ENCODE data around the gene NUP62.
A peak's percentile ranks its signal among the peaks of the same experiment; 100 is the strongest.

Gene NUP62

DNA sequence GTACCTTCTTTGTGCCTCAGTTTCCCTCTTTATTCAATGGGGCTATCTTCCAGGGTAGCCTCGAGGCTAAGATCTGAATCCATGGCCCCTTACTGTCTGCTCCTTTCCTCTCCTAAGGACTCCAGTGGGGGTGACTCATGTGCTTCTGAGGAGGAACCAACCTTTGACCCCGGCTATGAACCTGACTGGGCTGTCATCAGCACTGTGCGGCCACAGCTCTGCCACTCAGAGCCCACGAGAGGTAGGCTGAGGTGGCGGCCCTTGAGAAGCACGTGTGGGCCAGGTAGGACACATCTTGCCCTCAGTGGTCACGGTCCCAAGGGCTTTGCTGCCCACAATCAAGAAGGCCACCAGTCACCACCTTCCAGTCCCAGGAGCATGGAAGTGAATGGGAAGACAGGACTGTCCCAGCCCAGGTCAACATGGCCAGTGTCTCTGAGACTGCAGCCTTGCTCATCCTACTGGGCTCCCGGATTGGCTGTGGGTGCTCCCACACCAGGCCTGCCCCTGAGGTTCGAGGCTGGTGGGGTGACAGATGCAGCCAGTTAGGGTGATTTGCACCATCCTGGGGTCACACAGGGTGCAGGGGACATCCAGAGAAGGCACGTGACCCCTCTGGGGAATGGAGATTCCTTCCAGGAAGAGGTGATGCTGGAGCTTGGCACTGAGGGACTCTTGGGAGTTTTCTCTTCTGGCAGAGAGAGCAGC is 49.0 kb downstream of the NUP62 start:
- no peak for DNase-seq (ENCODE audit: low read depth in 2 of 2)

DNA sequence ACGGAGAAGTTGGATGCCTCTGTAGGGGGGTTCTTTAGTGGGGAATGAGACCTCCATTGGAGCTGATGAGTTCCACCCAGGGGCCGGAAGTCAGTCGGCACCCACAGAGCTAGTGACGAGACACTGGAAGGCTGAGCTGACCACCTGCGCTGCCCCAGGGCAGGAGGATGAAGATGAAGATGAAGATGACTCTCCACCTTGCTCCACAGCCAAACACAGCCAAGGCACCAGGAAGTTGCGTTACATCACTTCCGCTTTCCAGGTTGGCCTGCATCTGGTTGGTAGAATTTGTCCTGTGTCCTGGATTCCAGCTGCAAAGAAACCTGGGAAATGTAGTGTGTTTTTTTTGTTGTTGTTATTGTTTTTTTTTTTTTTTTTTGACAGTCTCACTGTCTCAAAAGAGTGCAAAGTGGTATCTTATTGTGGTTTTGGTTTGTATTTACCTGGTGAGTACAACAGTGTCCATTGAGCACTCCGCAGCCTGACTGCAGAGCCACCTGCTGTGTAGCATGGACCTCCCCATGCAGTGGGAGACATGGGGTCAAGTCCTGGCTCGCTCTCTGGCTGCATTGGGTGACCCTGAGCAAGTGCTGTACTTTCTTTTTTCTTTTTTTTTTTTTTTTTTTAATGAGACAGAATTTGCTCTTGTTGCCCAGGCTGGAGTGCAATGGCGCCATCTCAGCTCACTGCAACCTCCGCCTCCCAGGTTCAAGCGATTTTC is 49.9 kb downstream of the NUP62 start:
- no peak for DNase-seq (ENCODE audit: low read depth in 2 of 2)

DNA sequence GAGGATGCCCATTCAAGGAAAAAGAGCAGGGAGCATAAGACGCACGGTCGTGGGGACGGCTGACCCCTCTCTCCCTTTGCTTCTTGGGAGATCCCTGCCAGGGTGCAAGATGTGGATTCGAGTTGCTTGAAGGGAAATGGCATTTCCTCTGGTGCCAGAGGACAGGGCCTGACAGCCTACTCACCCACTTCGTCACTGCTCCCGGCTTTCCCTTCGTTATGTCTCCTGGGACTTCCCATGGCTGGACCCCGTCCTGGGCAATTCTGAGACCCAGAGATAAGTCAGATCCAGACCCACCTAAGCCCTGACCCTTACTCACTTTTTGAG is 50.6 kb downstream of the NUP62 start:
- DNase-seq (ENCODE audit: low read depth in 2 of 2) = no peak

DNA sequence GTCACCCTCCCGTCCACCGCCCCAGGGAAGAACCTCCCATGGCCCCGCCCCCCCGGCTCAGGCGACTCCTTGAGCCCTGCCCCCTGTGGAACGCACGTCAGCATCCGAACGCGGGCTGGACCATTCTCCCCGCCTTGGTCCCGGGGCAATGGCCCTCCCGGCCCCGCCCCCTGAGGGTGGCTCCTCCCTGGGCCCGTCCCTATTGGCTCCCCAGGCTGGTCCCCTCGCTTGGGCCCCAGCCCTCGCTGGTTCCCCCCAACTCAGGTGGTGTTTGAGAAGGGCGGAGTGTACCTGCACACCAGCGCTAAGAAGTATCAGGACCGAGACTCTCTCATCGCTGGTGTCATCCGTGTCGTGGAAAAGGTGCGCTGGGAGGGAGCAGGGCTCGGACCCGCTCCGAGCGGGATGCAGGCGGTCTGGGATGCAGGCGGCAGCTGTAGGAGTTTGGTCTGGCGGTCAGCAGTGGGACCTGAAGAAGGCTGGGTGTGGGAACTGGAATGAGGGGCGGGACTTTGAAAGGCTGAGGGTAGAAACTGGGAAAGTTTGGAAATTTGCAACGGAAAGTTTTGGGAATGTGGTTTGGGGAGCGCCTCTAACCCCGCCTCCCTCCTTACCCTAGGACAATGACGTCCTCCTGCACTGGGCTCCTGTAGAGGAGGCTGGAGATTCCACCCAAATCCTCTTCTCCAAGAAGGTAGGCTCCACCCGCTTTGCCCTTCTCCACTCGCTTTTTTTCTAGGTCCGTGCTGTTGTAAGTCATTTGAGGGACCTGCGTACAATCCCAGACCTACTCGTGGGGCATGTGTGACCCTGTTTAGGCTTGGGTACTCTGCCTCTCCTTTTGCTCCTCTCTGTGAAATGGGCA is 51.2 kb downstream of the NUP62 start:
- peak; percentile 95 to 97 for DNase-seq (ENCODE audit: low read depth in 2 of 2)

DNA sequence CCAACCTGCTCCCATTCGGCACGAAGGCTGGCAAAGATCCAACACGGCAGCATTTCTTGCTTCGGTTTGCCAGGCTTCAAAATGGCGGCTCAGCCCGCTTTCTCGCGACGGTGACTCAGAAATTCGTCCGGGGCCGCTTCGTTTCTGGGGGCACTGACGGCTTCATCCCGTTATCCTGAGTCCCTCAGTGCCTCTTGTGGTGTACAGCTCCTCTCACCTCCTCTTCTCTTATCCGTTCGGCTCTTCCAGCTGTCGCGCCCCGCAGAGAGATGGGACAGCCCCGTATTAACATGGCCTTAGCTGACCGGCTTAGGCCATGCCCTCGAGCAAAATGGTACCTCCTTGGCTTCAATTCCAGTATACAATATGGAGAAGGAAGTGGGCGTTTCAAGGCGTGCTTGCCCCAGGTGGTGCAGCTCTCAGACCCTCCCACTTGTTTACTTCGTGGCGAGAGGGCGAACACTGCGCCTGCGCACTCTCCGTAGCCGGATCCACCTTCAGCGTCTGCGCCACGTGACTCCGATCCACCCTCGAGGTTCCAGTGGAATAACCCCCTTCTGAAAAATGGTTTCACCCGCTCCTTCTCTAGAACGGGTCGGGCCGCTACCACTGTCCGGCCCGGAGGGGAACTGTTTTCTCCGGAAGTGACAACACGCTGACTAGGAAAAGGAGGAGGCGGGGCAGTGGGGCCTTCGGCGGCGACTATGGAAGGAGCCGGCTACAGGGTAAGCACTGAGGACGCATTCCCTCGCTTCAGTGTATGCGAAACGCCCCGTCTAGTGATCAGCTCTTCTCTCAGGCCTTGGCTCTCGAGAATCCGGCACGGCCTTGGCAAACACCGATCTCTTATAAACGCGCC is 52.1 kb downstream of the NUP62 start, which contains the start of the genes AKT1S1 and TBC1D17:
Gene AKT1S1 (minus strand): TSS at position 336 of the 859 bp plus-strand sequence. CDS start 4,060 bp downstream, outside the sequence.
Gene TBC1D17 (plus strand): TSS at position 683 of the 859 bp plus-strand sequence. CDS start 22 bp downstream, at position 705.
- DNase-seq (ENCODE audit: low read depth in 2 of 2) = peak; percentile 98

DNA sequence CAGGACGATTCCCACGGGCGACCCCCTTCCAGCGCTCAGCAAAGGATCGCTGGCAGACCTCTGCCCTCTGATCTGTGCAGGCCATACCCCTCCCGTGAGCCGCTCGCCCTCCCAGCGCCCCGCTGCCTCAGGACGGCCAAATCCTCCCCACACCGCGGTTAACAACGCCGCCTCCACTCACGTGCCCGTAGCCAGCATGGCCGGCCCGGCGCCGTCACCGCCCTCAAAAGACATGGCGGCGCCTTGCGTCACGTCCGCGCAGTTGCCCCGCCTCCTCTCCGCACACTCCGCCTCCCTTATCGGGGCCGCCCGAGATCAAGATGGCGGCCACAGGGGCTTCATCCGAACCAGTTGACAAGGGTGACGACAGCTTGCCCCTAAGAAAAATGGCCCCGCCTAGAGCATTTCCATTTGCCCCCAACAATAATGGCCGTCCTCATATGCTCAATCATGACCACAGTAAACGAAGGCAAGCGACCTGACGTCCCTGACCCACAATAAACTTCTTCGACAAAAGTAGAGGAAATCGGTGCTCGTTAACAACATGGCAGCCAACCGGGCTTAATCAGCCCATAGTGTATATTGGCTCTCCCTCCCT is 52.8 kb downstream of the NUP62 start:
- DNase-seq (ENCODE audit: low read depth in 2 of 2) = peak; percentile 95 to 96

DNA sequence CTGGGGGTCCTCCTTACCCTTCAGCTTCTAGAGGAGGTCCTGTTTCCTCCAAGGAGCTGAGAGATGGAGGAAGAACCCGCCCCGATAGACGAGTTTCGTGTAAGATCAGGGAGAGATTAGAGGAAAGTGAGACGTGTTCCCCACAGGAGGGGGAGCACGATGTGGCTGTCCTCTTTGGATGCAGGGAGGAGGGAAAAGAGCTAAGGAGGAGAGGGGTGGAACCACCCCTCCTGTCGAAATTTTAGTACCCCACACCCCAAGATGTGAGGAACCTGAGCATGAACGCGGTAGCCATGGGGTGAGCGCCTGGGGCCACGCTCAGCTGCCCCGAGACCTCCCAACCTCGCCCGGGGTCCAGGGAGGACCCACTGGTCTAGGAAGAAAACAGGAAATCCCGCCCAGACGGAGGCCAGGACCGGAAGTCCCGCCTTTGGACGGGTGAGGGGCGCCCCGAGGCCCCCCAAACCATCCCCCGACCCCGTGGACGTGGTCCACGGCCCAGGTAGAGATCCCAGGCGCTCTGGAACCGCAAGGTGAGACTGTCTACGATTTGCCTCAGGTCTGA is 53.4 kb downstream of the NUP62 start:
- peak in 1 of 2 donors; percentile 47 for DNase-seq (ENCODE audit: low read depth in 2 of 2)

DNA sequence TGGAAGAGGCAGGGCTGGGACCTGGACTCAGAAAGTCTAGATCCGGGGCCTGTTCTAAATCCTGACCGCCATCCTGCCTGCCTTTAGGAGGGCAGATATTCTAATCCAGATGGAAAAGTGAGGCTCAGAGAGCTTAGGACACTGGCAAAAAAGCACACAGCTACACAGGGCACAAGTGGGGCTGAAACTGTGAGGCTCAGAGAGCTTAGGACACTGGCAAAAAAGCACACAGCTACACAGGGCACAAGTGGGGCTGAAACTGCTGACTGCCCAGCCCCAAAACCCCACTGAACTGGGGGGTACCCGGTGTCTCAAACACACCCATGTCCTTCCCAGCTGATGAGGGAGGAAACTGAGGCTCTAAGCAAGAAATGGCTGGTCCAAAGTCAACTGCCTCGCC is 54.1 kb downstream of the NUP62 start:
- DNase-seq (ENCODE audit: low read depth in 2 of 2) = no peak

DNA sequence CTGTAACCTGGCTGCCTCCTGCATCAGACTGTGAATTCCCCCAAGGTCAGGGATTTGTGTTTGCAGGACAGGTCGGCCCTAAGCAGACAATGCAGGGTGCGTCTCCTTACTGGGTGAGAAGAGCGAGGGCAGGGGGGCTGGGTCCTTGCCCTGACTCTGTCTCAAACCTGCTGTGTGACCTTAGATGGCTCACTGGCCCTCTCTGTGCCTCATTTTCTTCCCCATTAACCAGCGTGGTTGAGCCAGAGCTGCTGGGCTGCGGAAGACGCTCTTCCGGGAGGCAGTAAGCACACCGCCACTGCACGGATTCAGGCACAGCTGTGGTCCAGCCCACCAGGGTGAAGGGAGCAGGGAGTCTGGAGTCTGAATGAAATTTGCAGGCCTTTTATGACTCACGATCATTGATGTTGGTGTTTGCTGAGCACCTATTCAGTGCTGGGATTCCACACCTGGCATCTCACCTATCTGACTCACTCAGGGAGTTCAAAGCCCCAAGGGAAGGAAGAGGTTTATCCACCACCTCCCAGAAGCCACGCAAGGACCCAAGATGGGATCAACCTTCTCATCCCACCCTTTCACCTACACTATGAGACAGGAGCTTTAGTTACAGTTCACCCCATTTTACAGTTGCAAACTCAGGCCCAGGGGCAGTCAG is 54.7 kb downstream of the NUP62 start:
- no peak for DNase-seq (ENCODE audit: low read depth in 2 of 2)

DNA sequence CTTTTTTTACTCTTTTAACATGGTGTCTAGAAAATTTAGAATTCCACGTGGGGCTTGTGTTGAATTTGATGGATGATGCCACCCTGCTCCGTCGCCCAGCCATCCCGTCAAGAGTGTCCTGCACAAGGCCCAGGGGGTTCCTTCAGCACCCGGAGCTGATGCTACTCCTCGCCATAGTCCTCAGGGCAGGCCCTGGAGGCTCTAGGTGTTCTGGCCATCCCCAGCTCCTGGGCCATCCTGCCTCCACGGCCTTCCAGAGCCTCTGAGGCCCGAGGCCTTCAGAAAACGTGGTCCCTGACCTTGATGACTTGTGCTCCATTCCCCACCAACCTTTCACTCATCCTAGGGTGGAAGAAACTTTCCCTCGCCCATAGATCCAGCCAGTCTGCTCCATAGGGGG is 55.5 kb downstream of the NUP62 start:
- no peak for DNase-seq (ENCODE audit: low read depth in 2 of 2)

DNA sequence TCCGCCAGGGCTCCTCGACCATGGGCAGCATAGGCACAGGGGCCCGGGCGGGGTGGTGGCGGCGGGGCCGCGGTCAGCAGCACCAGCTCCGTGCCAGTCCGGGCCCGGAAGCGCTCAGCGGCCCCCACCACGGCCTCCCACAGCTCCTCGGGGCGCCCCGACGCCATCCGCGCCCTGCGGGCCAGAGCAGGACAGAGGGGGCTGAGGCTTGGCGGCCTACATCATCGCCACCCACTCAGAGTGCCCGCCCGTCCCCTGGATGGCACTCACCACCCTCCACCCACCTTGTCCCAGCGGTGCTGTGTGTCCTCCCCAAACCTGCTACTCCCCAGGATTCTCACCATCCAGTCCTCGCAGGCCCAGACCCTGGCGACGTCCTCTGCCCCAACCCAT is 56.2 kb downstream of the NUP62 start:
- DNase-seq (ENCODE audit: low read depth in 2 of 2) = no peak

DNA sequence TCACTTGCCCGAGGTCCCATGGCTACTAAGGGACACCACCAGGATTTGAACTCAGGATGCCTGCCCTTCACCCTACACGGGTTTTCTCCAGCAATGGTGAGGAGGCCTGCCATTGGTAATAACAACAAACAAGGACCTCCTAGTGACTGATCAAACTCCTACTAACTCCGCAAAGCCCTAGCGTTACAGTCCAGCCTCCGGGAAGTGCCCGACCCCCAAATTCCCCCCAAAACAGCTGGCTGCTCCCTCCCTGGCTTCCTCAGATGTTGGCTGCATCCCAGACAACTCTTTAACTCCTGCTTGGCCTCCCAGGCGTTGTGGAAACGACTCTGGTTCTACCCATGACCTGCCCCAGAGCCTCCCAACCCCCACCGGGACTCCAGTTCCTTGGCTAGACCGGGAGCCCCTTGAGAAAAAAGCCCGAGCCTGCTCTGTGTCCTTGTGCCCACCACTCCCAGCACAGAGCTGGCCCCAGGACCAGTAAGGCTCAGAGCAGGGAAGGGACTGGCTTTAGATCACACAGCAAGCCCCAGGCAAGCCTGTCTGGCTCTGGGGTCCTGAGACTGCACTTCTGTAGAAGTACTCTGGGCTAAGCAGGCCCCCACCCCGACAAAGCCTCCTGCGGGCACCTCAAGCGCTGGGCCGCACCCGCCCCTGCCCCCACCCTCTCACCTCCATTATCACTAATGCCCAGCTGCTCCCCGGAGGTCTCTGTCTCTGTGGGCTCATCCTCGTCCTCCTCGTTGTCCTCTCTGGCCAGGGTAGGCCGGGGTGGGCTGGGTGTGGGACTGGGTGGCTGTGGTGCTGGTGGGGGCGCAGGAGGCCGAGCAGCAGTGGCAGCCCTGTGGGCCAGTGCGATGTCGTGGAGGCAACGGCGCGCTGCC is 56.8 kb downstream of the NUP62 start:
- no peak for DNase-seq (ENCODE audit: low read depth in 2 of 2)

DNA sequence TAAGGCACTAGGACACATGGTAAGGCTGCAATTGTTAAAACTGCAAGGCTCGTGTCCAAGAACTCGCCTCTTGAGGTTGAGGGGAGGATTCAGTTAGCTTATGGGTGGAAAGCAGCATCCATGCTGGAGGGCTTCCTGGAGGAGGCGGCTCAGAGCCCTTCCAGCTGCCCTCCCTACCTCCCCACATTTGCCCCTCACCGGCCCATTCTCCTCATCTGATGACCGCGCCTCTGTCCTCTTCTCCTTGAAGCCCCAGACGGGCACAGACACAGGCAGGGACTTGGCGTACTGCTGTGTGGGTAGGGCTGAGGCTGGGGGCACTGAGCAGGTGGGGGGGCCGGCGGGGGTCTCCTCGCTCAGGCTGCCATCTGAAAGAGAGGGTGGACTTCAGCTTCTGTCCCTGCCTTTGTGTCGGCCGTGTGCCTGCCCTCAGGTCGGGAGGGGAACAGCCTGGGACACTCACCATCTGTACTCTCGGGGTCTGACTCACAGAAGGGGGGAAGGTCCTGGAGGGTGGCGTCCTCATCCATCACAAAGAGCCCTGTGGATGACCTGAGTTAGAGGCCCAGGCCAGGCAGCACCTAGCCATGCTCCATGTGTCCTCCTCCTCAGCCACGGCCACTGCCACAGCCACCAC is 57.8 kb downstream of the NUP62 start:
- DNase-seq (ENCODE audit: low read depth in 2 of 2) = no peak

DNA sequence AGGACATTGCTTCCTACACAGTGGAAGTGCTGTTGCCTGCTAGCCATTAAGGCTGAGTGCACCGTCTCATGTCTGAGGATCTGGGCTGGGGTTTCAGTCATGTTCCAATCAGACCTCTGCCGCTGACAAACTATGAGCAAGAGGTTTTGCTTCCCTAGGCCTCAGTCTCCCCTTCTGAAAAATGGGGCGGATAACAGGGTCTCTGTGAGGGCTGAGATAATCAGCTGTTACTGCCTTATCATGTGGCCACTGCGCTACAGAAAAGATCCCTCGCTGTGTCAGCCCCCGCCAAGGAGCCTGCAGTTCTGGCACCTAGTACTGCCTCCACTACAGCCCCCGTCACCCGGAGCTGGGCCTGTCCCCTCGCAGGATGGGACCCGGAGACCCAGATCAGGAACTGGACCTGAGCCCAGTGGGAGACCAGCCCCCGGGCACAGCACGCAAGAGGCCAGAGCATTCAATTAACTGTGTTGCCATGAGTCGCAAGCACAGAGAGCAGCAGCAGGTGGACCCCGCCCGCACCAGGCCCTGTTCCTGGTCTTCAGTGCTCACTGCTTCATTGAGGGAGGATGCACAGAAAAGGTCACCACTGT is 58.9 kb downstream of the NUP62 start:
- DNase-seq (ENCODE audit: low read depth in 2 of 2) = no peak

DNA sequence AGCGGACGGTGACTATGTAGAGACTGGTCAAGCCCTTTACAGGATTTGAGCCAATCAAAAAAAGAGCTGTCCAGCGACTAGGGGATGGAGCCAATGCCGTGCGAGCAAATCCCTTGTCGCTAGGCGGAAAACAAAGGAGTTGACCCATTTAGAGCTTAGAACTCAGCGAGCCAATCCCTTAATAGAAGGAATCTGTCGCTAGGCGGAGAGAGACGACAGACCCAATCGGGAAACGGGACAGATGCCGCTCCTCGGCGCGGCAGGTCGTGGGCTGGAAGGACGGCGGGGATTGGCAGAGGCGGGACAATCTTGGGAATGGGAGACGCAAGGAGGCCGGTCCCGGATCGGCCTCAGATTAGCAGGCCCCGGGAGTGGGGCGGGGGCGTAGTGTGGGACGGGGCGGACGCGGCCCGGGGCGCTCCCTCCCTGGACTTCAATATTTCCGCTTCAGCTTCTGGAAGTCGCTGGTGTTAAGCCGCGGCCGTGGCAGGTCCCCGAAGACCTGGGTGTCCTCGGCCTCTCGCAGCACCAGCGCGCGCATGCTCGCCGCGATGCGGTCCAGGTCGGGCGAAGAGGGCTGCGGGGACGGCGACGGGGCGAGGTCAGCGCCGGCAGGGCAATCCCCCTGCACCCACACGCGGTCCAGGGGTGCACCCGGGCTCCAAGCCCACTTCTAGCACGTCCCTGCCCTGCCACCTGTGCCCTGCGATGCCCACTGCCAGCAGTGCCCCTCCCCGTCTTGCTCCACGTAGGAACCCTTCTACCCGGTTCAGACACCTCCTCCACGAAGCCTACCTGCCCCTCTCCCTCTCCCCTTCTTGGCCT is 59.6 kb downstream of the NUP62 start:
- DNase-seq (ENCODE audit: low read depth in 2 of 2) = peak; percentile 79 to 83

DNA sequence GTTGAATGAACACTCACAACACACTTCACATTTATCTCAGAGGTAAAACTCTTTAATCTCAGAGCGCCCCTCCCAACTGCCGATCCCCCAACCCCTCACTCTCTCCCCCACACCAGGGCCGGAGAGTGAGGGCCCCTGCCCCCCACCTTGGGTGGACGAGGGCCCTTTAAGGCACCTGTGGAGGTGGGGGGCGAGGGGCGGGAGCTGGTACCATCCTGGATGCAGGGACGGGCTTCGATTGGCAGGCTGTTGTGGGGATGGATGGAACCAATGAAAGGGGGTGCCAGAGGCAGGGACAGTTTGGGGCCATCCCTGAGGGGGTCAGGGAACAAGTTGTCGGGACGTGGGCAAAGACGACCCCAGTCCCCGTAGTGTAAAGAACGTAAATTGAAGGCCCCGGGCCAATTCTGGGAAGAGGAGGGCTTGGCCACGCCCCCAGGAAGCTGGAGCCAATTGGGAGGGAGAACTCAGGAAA is 60.3 kb downstream of the NUP62 start:
- DNase-seq (ENCODE audit: low read depth in 2 of 2) = no peak
